GM18508 (cell line): Measurements from ENCODE around the gene PIGW.

Experiments
- ATAC-seq: cut with Tn5 transposase; IDR thresholded peaks from one replicate; pipeline ENCODE4 v1.9.1; 2021; ENCODE audit warnings: moderate number of reproducible peaks; ENCODE audit not compliant: insufficient read depth, unreplicated experiment

The PIGW gene

GRCh38 chr17:36544307-36545076 lies 9.7 kb downstream of the PIGW start, which contains the start of gene GGNBP2:
TSS of gene GGNBP2 (plus strand) at chr17:36544919. CDS start at chr17:36545725, 806 bp downstream.
- no peak for ATAC-seq

GRCh38 chr17:36545077-36545464 lies 10.3 kb downstream of the PIGW start:
- no peak for ATAC-seq

GRCh38 chr17:36545465-36546417 lies 11.0 kb downstream of the PIGW start:
- no peak for ATAC-seq

GRCh38 chr17:36546418-36547093 lies 11.8 kb downstream of the PIGW start:
- ATAC-seq, result no peak

- ATAC-seq, result no peak
These were observed 13.0 kb downstream of the PIGW start for GRCh38 chr17:36547776-36548175.

- ATAC-seq, result no peak
These were observed 16.0 kb downstream of the PIGW start for GRCh38 chr17:36550491-36551417.

GRCh38 chr17:36553459-36553858 lies 18.7 kb downstream of the PIGW start:
- ATAC-seq, result no peak

GRCh38 chr17:36566081-36566480 lies 31.3 kb downstream of the PIGW start:
- no peak for ATAC-seq

GRCh38 chr17:36575028-36575427 lies 40.2 kb downstream of the PIGW start:
- no peak for ATAC-seq

GRCh38 chr17:36576793-36577192 lies 42.0 kb downstream of the PIGW start:
- no peak for ATAC-seq

- ATAC-seq, result no peak
These were observed 43.9 kb downstream of the PIGW start for GRCh38 chr17:36578671-36579070.

- ATAC-seq, result no peak
These were observed 49.0 kb downstream of the PIGW start for GRCh38 chr17:36583787-36584186.

- ATAC-seq, result no peak
These were observed 51.4 kb downstream of the PIGW start for GRCh38 chr17:36586138-36586537.
